Liver (tissue), 9 donors: ENCODE results near the gene SSRP1. TPM values are rescaled to one million over a fixed set of nuclear protein-coding genes. Genes with fewer than 3 reads are reported as not detected.

Source experiments
- DNase-seq: peaks from one replicate; pipeline ENCODE4 v3.0.0-alpha.2; 2017; ENCODE audit warnings: low spot score
- H3K27ac ChIP-seq, 2 donors: one replicate each; pipeline ENCODE4 v1.7.0; 2013; ENCODE audit warnings: inconsistent platforms in 2 of 2, low read length in 2 of 2, control low read depth in 1 of 2, low read depth in 1 of 2, mild to moderate bottlenecking in 1 of 2
- H3K27me3 ChIP-seq, 4 donors: one replicate each; pipeline versions ENCODE4 v1.6.1 to v1.7.0; 2013; ENCODE audit warnings: low read length in 3 of 4, inconsistent platforms in 1 of 4, mild to moderate bottlenecking in 1 of 4, moderate library complexity in 1 of 4; ENCODE audit not compliant: control insufficient read depth in 4 of 4, insufficient read depth in 4 of 4
- H3K36me3 ChIP-seq, 4 donors: one replicate each; pipeline versions ENCODE4 v1.6.1 to v1.7.0; 2013; ENCODE audit warnings: low read length in 3 of 4, mild to moderate bottlenecking in 3 of 4, low read depth in 1 of 4, moderate library complexity in 1 of 4; ENCODE audit not compliant: control insufficient read depth in 4 of 4, insufficient read depth in 3 of 4
- H3K4me1 ChIP-seq, 4 donors: one replicate each; pipeline versions ENCODE4 v1.6.1 to v1.7.0; 2013; ENCODE audit warnings: low read length in 3 of 4, mild to moderate bottlenecking in 3 of 4, moderate library complexity in 1 of 4; ENCODE audit not compliant: control insufficient read depth in 4 of 4, insufficient read depth in 4 of 4
- H3K4me3 ChIP-seq, 3 donors: one replicate each; pipeline versions ENCODE4 v1.6.1 to v1.7.0; 2013; ENCODE audit warnings: low read length in 3 of 3, control low read depth in 1 of 3, low read depth in 1 of 3, mild to moderate bottlenecking in 1 of 3
- H3K9ac ChIP-seq, 2 donors: one replicate each; pipeline ENCODE4 v1.7.0; 2013; ENCODE audit warnings: low read length in 2 of 2, mild to moderate bottlenecking in 2 of 2, moderate library complexity in 2 of 2, control low read depth in 1 of 2, low read depth in 1 of 2
- H3K9me3 ChIP-seq, 4 donors: one replicate each; pipeline versions ENCODE4 v1.6.1 to v1.7.0; 2013; ENCODE audit warnings: low read length in 3 of 4; ENCODE audit not compliant: control insufficient read depth in 4 of 4
- ATF3 ChIP-seq: IDR thresholded peaks from 2 replicates; pipeline ENCODE4 v1.6.1; 2016; ENCODE audit warnings: antibody characterized with exemption
- CTCF ChIP-seq: fragments of 150-350 bp; IDR thresholded peaks from 2 replicates; pipeline ENCODE4 v1.5.1; 2017; ENCODE audit warnings: improper control_type of control experiment, low read depth, low read length; ENCODE audit not compliant: missing input control
- EGR1 ChIP-seq, 2 donors: IDR thresholded peaks; 2 replicates each; pipeline ENCODE4 v1.6.1; 2016 to 2018; ENCODE audit warnings: antibody characterized with exemption in 2 of 2, low read depth in 2 of 2
- FOXA1 ChIP-seq: IDR thresholded peaks from 2 replicates; pipeline ENCODE4 v1.6.1; 2016; ENCODE audit warnings: antibody characterized with exemption
- FOXA2 ChIP-seq: IDR thresholded peaks from 2 replicates; pipeline ENCODE4 v1.6.1; 2016; ENCODE audit warnings: antibody characterized with exemption
- GABPA ChIP-seq, 2 donors: IDR thresholded peaks in 1 of 2; conservative IDR thresholded peaks in 1 of 2; 2 replicates each; pipeline ENCODE4 v1.6.1; 2016; ENCODE audit warnings: antibody characterized with exemption in 2 of 2, mild to moderate bottlenecking in 1 of 2, moderate library complexity in 1 of 2
- HNF4A ChIP-seq, 2 donors: conservative IDR thresholded peaks; 2 replicates each; pipeline ENCODE4 v1.6.1; 2016; ENCODE audit warnings: antibody characterized with exemption in 2 of 2, mild to moderate bottlenecking in 2 of 2
- HNF4G ChIP-seq: IDR thresholded peaks from 2 replicates; pipeline ENCODE4 v1.6.1; 2016; ENCODE audit warnings: antibody characterized with exemption
- JUND ChIP-seq, 2 donors: IDR thresholded peaks; 2 replicates each; pipeline ENCODE4 v1.6.1; 2016; ENCODE audit warnings: antibody characterized with exemption in 2 of 2
- NR2F2 ChIP-seq: IDR thresholded peaks from 2 replicates; pipeline ENCODE4 v1.6.1; 2016; ENCODE audit warnings: antibody characterized with exemption
- RAD21 ChIP-seq, 2 donors: IDR thresholded peaks; 2 replicates each; pipeline ENCODE4 v1.6.1; 2016; ENCODE audit warnings: antibody characterized with exemption in 2 of 2, mild to moderate bottlenecking in 2 of 2
- REST ChIP-seq: IDR thresholded peaks from 2 replicates; pipeline ENCODE4 v1.6.1; 2016; ENCODE audit warnings: antibody characterized with exemption, mild to moderate bottlenecking
- RXRA ChIP-seq, 2 donors: IDR thresholded peaks; 2 replicates each; pipeline ENCODE4 v1.6.1; 2017 to 2018; ENCODE audit warnings: antibody characterized with exemption in 2 of 2, mild to moderate bottlenecking in 1 of 2
- SP1 ChIP-seq: IDR thresholded peaks from 2 replicates; pipeline ENCODE4 v1.6.1; 2018; ENCODE audit warnings: antibody characterized with exemption, mild to moderate bottlenecking
- TAF1 ChIP-seq: conservative IDR thresholded peaks from 2 replicates; pipeline ENCODE4 v1.6.1; 2016; ENCODE audit warnings: antibody characterized with exemption, mild to moderate bottlenecking
- YY1 ChIP-seq: IDR thresholded peaks from 2 replicates; pipeline ENCODE4 v1.6.1; 2016; ENCODE audit warnings: antibody characterized with exemption, mild to moderate bottlenecking
- ZBTB33 ChIP-seq: IDR thresholded peaks from 2 replicates; pipeline ENCODE4 v1.6.1; 2016; ENCODE audit warnings: antibody characterized with exemption
- WGBS: extraction: QIAGEN DNeasy Blood & Tissue Kit; methylation state at CpG from one replicate; pipeline ENCODE4 v1.1.7; 2013; 5-methylcytosine and 5-hydroxymethylcytosine counted together
- polyA plus RNA-seq, 2 donors: library from polyadenylated mRNA; stranded (reverse) in 1 of 2; unstranded in 1 of 2; fragments of 200-250 nt in 1 of 2; fragments of >200 nt in 1 of 2; fragmentation: Nextera tagmentation in 1 of 2; extraction: Ambion mirVana in 1 of 2; gene quantifications; one replicate each; pipeline versions ENCODE4 v1.2.1 to v1.2.3, GENCODE V29; 2013 to 2015
- total RNA-seq, 2 donors: library from RNA; depleted of rRNA; stranded (reverse); fragments of >200 nt; gene quantifications; one replicate each; pipeline ENCODE4 v1.2.3, GENCODE V29; 2014
- TF ChIP-seq, protein P1 (sequence below): IDR thresholded peaks from 2 replicates; pipeline ENCODE4 v1.6.1; 2016; ENCODE audit warnings: antibody characterized with exemption
- donor health status: healthy.
- donor health status: healthy.
- donor health status: healthy.
- donor health status: healthy.
- donor health status: healthy.

SSRP1 gene
- total and polyA plus RNA-seq, 4 donors: 13.9 to 45.3 (median 28.4) TPM

DNA sequence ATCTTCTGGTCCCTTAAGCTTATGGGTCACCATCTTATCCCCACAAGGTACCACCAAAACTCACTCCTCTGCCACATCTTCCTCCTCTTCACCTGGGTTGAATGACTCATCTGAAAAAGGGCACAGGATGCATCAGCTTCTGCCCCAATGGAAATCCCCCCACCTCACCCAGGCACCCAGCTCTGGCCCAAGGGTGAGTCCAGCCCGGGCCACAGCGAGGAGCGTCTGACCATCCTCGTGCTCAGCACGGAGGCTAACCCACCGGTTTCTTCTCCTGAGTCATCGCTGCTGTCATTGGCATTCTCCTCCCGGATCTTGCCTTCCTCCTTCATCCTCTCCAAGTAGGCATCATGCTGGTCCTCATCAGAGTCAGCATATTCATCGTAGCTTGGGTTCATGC lies 5.7 kb downstream of the SSRP1 start:
- Histone ChIP-seq H3K4me1 (peaks cover 2 to 22% (median 18%) of the 10 kb centered on the region in 4 donors), H3K27ac (no peak overlapping the region), H3K36me3 (peaks cover 6 to 64% (median 39%) of the 10 kb centered on the region in 4 donors), H3K4me3 (no peak overlapping the region), H3K9ac (no peak overlapping the region), H3K9me3 (no peaks in the 10 kb centered on the region), H3K27me3 (no peaks in the 10 kb centered on the region)
- DNase-seq: no peak
- TF ChIP-seq SP1 (no peak), YY1 (no peak), JUND (IDR thresholded peaks at IDR 0.05) (no peak), ATF3 (no peak), RXRA (IDR thresholded peaks at IDR 0.05) (no peak), GABPA (IDR thresholded peaks at IDR 0.05 in 1 of 2, conservative IDR thresholded peaks at IDR 0.05 in 1 of 2) (no peak), HNF4A (conservative IDR thresholded peaks at IDR 0.05) (no peak), ZBTB33 (no peak), REST (no peak), RAD21 (IDR thresholded peaks at IDR 0.05) (no peak), FOXA1 (no peak), CTCF (no peak), NR2F2 (no peak), TAF1 (no peak), HNF4G (no peak), FOXA2 (no peak), EGR1 (IDR thresholded peaks at IDR 0.05; ENCODE audit: low read depth in 2 of 2) (no peak)
- TF ChIP-seq, protein P1, sequence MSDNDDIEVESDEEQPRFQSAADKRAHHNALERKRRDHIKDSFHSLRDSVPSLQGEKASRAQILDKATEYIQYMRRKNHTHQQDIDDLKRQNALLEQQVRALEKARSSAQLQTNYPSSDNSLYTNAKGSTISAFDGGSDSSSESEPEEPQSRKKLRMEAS: no peak
- WGBS: 94% methylated on average over 9 of the region's 9 CpGs
